NCI-H1048 (cell line): ENCODE data around the gene C5orf47.
"Not testable (repeated sequence)": the region's sequence is repeated elsewhere in the genome, so short reads cannot be mapped to it uniquely, and the experiment has no call there.

ENCODE experiments used
- DNase-seq: peaks from one replicate; lab custom pipeline; 2025; lab: John Stamatoyannopoulos, UW

C5orf47 gene

GRCh38 chr5:173970878-173971650 is 17.9 kb upstream of the C5orf47 start:
- no peak for DNase-seq

- DNase-seq: no peak
Measured at GRCh38 chr5:173971681-173972345, 17.2 kb upstream of the C5orf47 start.

- no peak for DNase-seq
Measured at GRCh38 chr5:173972607-173972924, 16.4 kb upstream of the C5orf47 start.

DNA sequence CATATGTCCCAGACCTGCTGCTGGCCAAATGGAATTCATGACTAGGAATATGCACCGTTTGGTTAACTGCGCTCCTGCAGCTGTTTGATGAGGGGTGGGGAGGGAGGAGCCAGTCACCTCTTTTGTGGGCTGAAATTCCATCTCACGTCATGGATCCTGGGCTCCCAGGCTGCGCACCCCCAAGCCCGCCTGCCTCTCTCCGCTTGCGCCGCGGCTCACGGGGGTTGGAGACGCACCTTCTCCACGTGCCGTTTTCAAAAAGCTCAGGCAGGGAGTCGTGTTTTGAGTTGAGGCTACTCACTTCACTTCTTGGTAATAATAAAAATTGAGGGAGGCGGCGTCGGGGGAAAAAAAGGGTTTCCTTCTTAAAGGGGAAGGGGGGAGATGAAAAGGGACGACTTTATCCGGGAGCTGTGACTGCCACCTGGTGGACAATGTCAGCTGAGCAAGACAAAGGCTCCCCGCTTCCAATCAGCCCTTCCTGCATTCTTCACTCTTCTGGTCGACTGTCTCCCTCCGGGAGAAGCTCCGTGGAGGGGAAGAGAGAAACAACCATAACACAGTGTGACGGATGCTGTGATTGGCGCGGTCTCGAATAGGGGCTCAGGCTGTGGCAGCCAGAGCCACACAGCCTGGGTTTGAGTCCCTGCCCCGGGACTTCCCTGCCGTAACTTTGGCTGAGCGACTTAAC is 15.9 kb upstream of the C5orf47 start:
- peak; percentile 47 for DNase-seq

DNA sequence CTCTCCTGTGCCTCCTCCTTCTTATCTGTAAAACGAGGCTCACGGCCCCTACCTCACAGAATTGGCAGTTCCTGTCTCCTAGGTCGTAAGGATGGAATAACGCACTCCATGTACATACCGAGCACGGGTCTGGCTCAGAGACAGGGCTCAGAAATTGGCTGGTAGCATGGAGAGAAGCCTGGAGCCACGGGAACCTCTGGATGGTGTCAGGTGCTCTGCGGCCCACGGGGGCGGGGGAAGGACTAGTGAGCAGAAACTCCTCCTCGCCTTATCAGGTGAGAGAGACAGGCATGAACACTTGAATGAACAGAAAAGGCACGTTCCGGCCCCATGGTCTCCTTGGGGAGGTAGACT is 15.4 kb upstream of the C5orf47 start:
- DNase-seq: no peak

- no peak for DNase-seq
Measured at GRCh38 chr5:173974688-173975239, 14.2 kb upstream of the C5orf47 start.

GRCh38 chr5:173981185-173981761 is 7.7 kb upstream of the C5orf47 start:
- no peak for DNase-seq

DNA sequence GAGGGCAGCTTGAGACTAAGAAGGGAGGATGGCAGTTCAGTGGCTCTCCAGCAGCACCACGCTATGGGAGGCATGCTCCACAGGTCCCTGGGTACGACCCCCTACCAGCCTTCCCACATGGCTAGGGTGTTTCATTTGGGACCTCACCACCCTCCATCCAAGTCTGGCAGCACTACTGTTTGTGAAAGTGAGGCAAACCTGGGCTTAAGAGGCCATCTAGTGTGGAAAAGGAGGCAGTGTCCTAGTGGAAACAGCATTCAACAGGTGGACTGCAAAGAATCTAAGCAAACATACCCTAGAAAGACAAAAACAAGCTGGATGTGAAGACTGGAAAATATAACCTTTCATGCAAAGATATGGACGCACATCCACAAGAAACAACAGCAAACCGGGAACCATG is 4.8 kb upstream of the C5orf47 start:
- DNase-seq: no peak

DNA sequence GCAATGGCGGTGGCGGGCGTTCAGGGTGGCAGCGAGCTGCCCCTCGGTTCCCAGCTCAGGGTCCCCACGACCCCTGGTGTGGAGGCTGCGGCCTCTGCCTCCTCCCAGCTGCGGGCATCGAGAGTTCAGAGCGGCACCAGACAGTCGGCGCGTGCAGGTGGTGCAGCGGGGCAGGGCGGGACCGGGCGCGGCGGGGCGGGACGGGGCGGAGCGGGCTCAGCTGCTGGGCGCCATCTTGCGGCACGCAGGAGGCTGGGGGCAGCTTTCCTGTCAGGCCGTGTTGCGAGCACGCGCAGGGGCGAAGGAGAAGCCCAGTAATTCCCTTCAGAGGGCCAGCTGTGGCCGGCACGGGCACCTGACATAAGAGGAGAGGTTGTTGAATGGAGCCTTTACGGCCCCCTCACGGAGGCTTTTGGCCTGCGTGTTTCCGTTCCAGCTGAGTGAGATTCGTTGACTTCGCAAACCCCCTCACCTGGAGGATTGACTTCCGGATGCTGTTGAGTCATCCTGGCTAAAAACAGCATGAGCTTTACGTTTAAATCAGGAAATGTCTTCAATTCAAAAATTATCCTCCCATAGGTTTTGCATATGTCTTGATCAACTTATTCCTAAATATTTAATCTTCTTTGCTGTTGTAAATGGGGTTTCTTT is 587 bp downstream of the C5orf47 start:
- no peak for DNase-seq

DNA sequence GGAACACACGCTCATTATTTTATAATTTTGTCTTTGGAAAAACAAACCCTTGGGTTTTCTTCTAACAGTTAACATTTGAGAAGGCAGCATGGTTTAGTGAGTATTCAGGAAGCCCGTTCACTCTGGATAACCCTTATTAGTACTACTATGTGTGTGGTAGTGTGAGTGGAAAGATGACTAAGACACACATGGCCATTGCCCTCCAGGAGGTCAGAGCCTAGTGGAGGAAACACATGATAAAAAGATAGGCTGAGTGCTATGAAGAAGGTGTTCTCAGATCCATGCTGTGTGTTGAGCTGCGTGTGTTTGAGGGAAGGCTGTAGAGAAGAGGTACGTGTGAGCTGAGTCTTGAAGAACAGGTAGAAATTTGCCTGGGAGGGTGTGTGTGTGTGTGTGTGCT is 8.4 kb downstream of the C5orf47 start:
- no peak for DNase-seq

- no peak for DNase-seq
Measured at GRCh38 chr5:173998531-173998930, 9.6 kb downstream of the C5orf47 start.

DNA sequence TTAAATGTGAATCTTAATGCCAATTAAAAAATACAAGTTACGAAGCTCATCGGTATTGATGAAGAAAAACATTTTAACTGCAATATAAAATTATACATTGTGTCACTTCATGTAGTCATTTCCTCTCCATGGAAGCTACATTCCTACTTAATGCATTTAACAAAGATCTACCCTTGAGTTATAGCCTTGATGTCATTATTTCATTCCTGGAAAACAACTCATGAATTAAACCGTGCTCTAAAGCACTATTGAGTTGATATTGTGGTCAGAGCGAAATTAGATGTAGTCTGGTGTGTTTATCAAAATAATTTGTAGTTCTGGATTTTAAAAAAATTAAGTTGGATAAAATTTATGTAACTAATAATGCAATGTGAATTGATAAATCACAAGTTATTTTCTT is 11.1 kb downstream of the C5orf47 start:
- DNase-seq: no peak

DNA sequence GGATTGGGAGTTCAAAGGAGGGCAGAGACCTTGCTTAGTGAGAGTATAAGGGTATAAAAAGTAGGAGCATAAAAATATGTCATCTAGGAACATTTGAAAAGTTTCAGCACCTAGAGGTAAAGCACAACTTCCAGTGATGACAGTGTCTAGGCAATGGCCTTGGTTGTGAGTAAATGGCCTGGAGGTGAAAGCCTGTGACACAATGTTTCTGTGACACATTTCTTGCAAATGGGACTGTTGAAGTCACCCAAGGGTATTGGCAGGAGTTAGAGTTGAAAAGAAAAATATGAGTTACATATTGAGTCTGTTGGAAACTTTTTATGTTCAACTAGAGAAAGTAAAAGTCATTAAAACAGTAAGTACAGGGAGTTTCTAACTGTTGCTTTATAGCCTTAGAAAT is 14.8 kb downstream of the C5orf47 start:
- DNase-seq: no peak

DNA sequence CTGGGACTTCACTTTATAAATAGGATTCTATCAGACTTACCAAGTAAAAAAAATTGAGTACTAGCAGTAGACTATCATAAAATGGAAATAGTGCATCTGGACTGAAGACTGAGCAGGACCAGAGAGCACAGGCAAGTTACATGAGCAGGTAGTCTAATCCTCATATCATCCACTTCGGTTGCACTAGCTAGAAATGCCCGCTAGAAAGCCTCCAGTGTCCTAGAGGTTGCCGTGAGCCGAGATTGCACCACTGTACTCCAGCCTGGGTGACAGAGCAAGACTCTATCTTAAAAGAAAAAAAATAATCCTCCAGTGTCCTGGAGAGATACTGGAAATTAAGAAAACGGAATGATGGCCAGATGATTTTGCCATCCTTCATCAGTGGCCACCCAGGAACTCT is 20.0 kb downstream of the C5orf47 start:
- DNase-seq: no peak

DNA sequence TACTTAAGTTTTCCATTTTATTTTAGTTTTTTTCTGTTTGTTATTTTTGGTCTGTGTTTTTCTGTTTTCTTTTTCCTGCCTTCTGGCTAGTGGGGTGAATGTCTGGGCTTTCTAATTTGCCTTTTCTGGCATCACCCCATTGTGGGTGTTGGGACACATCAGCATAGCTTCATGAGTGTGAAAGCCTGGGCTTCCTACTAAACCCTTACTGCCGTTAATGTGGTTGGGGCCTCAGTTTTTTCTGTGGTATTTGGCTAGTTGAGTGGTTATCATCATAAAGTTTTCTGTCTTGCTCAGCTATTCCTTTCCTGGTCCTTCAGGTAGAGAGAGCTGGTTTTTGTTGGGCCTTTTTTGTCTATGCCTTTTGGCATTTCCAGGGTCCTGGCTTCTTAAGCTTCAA is 21.4 kb downstream of the C5orf47 start:
- no peak for DNase-seq

DNA sequence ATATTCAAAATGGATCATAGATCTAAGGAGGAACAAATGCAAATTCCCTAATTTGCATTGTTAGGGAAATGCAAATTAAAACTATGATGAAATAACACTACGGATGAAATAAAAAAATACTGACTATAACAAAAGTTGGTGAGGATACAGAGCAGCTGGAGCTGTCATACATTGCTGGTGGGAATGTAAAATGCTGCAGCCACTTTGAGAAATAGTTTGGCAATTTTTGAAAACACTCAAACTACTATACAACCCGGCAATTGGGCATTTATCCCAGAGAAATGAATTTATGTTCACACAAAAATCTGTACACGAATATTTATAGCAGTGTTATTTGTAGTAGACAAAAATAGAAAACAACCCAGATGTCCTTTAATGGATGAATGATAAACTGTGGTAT is 22.5 kb downstream of the C5orf47 start:
- no peak for DNase-seq

DNA sequence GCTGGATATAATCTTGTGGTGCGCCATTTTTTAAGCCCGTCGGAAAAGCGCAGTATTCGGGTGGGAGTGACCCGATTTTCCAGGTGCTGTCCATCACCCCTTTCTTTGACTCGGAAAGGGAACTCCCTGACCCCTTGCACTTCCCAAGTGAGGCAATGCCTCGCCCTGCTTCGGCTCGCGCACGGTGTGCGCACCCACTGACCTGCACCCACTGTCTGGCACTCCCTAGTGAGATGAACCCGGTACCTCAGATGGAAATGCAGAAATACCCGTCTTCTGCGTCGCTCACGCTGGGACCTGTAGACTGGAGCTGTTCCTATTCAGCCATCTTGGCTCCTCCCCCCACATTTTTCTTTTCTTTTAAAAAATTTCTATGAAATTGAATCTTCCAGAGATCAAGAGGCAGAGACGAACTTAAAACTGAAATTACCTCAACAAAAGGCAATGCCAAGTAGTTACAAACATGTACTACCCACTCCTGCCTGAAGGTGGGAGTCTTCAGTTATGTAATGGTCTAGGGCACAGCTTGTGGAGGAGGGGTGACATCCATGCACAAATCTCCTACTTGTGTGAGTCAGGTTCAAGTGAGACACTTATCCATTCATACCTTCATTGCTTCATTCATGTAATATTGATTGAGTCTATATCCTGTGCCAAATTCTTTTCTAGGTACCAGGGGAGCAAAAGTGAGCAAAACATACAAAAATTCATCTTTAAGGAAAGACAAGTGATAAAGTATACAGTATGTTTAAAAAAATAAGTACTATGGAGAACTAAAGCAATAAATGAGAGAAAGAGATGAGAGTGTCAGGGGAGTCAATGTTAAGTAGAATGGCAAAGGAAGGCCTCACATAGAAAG is 31.3 kb downstream of the C5orf47 start:
- DNase-seq: not testable (repeated sequence)

DNA sequence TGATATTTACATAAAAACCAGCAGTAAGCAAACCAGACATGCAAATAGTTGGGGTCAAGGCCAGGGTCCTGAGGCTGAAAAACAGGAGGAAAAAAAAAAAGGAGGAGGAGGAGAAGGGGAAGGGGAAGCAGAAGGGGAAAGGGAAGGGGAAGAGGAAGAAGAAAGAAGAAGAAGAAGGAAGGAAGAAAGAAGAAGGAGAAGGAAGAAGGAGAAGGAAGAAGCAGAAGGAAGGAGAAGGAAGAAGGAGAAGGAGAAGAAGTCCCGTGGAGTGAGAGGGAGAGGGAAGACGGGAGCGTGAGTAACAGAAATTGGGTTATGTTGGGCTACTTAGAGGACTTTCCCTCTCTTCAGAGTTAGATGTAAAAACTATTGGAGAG is 31.9 kb downstream of the C5orf47 start:
- no peak for DNase-seq

DNA sequence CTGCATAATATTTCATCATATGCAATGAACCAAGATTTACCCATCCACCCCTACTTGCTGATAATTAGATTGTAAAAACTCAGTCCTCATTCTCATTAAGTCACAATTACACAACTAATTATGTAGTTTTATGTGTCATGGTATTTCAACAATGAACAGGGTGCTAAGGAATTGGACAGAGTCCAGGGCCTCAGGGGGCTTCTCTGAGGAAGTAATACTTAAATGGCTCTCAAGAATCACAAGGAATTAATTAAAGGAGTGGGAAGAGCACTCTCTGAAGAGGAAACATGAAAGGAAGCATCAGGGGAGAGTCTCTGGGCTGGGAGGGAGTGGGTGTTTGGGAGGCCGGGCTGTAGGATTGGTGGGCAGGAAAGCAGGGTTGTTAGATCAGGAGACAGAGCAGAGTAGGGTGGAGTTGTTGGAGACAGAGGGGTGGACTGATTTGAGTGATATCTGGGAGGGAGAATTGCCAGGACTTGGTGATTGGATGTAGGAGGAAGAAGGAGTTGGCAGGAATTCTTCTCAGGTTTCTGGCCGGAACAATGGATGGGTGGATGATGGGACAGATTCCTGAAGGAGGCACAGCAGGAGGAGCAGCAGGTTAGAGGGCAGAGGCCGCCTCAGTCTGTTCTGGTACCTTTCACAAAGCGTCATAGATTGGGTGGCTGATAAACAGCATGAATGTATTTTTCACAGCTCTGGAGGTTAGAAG is 33.6 kb downstream of the C5orf47 start:
- no peak for DNase-seq

- no peak for DNase-seq
Measured at GRCh38 chr5:174030286-174030685, 41.3 kb downstream of the C5orf47 start.
